ENCODE data around the gene LRRC70. TPM values are rescaled to one million over a fixed set of nuclear protein-coding genes. Genes with fewer than 3 reads are reported as not detected.
"Not testable (repeated sequence)": the region's sequence is repeated elsewhere in the genome, so short reads cannot be mapped to it uniquely, and the experiment has no call there.

LRRC70 gene
- total RNA-seq, 1 donor from 2014 or later: 0.84 TPM

- DNase-seq (no peak), ATAC-seq (ENCODE audit: low read depth) (no peak)
- ChIA-PET CTCF (no interaction called here), POLR2A (no interaction called here)
- Mint-ChIP-seq H3K27me3 (no peaks in the 10 kb centered on the region), H3K9me3 (no peaks in the 10 kb centered on the region), H3K36me3 (ENCODE audit: low read depth) (peaks cover 54% of the 10 kb centered on the region), H3K27ac (no peak overlapping the region), H3K4me1 (no peaks in the 10 kb centered on the region), H3K4me3 (no peak overlapping the region)
- intact Hi-C loops (cut with micrococcal nuclease): no loop called here
- no peak for TF ChIP-seq CTCF (IDR thresholded peaks at IDR 0.05)
Observed at GRCh38 chr5:62558941-62559340, 19.7 kb upstream of the LRRC70 start.

- Mint-ChIP-seq H3K27me3 (no peaks in the 10 kb centered on the region), H3K36me3 (ENCODE audit: low read depth) (peaks cover 62% of the 10 kb centered on the region), H3K4me3 (no peak overlapping the region), H3K27ac (no peak overlapping the region), H3K4me1 (no peaks in the 10 kb centered on the region), H3K9me3 (peaks cover 2% of the 10 kb centered on the region)
- DNase-seq (no peak), ATAC-seq (ENCODE audit: low read depth) (no peak)
- intact Hi-C loops (cut with micrococcal nuclease): no loop called here
- CTCF ChIA-PET: no interaction called here
- POLR2A ChIA-PET: no interaction called here
- no peak for TF ChIP-seq CTCF (IDR thresholded peaks at IDR 0.05)
Observed at GRCh38 chr5:62560786-62561185, 17.8 kb upstream of the LRRC70 start.

GRCh38 chr5:62561896-62562295, 16.7 kb upstream of the LRRC70 start:
- peaks cover 6% of the 10 kb centered on the region for H3K9me3 Mint-ChIP-seq
- H3K27ac Mint-ChIP-seq: no peak overlapping the region
- DNase-seq (no peak), ATAC-seq (ENCODE audit: low read depth) (no peak)
- H3K27me3 Mint-ChIP-seq: no peaks in the 10 kb centered on the region
- POLR2A ChIA-PET: no interaction called here
- intact Hi-C loops (cut with micrococcal nuclease): no loop called here
- H3K4me1 Mint-ChIP-seq: no peaks in the 10 kb centered on the region
- no peak for TF ChIP-seq CTCF (IDR thresholded peaks at IDR 0.05)
- peaks cover 68% of the 10 kb centered on the region for H3K36me3 Mint-ChIP-seq (ENCODE audit: low read depth)
- CTCF ChIA-PET: no interaction called here
- no peak overlapping the region for H3K4me3 Mint-ChIP-seq

- Mint-ChIP-seq H3K4me1 (no peaks in the 10 kb centered on the region), H3K27ac (no peak overlapping the region), H3K4me3 (no peak overlapping the region), H3K36me3 (ENCODE audit: low read depth) (peaks cover 66% of the 10 kb centered on the region), H3K27me3 (no peaks in the 10 kb centered on the region), H3K9me3 (peaks cover 12% of the 10 kb centered on the region)
- ChIA-PET CTCF (no interaction called here), POLR2A (no interaction called here)
- DNase-seq (no peak), ATAC-seq (ENCODE audit: low read depth) (no peak)
- intact Hi-C loops (cut with micrococcal nuclease): no loop called here
- no peak for TF ChIP-seq CTCF (IDR thresholded peaks at IDR 0.05)
Observed at GRCh38 chr5:62562867-62563266, 15.8 kb upstream of the LRRC70 start.

- intact Hi-C loops (cut with micrococcal nuclease): no loop called here
- CTCF ChIA-PET: no interaction called here
- H3K36me3 Mint-ChIP-seq (ENCODE audit: low read depth): peaks cover 74% of the 10 kb centered on the region
Observed at GRCh38 chr5:62564101-62564500, 14.5 kb upstream of the LRRC70 start.

GRCh38 chr5:62565740-62566139, 12.9 kb upstream of the LRRC70 start:
- H3K4me3 Mint-ChIP-seq; intact Hi-C loops (cut with micrococcal nuclease): not testable (repeated sequence)
- H3K36me3 Mint-ChIP-seq (ENCODE audit: low read depth): peaks cover 71% of the 10 kb centered on the region

More at GRCh38 chr5:62564101-62564500, 14.5 kb upstream of the LRRC70 start:
- no peaks in the 10 kb centered on the region for H3K4me1 Mint-ChIP-seq
- no peak for TF ChIP-seq CTCF (IDR thresholded peaks at IDR 0.05)
- no peaks in the 10 kb centered on the region for H3K27me3 Mint-ChIP-seq
- peaks cover 17% of the 10 kb centered on the region for H3K9me3 Mint-ChIP-seq
- ATAC-seq (ENCODE audit: low read depth): no peak
- H3K4me3 Mint-ChIP-seq: no peak overlapping the region
- no peak for DNase-seq
- no peak overlapping the region for H3K27ac Mint-ChIP-seq
- POLR2A ChIA-PET: no interaction called here

More at GRCh38 chr5:62565740-62566139, 12.9 kb upstream of the LRRC70 start:
- POLR2A ChIA-PET; H3K4me1 Mint-ChIP-seq; ATAC-seq (ENCODE audit: low read depth); DNase-seq; H3K27me3 Mint-ChIP-seq; H3K27ac Mint-ChIP-seq; CTCF ChIA-PET: not testable (repeated sequence)
- peaks cover 20% of the 10 kb centered on the region for H3K9me3 Mint-ChIP-seq
